H1 (cell line): ENCODE measurements around the gene DNTT. TPM values are rescaled to one million over a fixed set of nuclear protein-coding genes. Genes with fewer than 3 reads are reported as not detected.

Experiments used
- CTCF ChIA-PET: fragments of 300-600 bp; sonication (Branson Sonifier 250); formaldehyde crosslinking; loops from one replicate; lab custom pipeline; 2021; ENCODE audit not compliant: partially characterized antibody; lab: Charles Lee
- POLR2A ChIA-PET: fragments of 300-600 bp; sonication (Branson Sonifier 250); formaldehyde crosslinking; loops from one replicate; lab custom pipeline; 2021; ENCODE audit warnings: inconsistent platforms; ENCODE audit not compliant: partially characterized antibody; lab: Charles Lee
- DNase-seq, 2 experiments: peaks; one replicate each; pipeline versions ENCODE4 v3.0.0 to v3.0.0-alpha.2; 2010 to 2022; ENCODE audit warnings: low spot score in 2 of 2, low read depth in 1 of 2, mixed read lengths in 1 of 2
- FAIRE-seq: peaks from 2 replicates; lab custom pipeline; 2011; peaks lifted over from hg19 to GRCh38; lab: Jason Lieb, UNC
- H2AFZ ChIP-seq: 2 replicates; pipeline ENCODE4 v1.8.1; 2012; ENCODE audit warnings: low read length, inconsistent platforms
- H2AK5ac ChIP-seq: 2 replicates; pipeline ENCODE4 v1.6.1; 2013; ENCODE audit warnings: low read depth, low read length
- H2BK120ac ChIP-seq: replicated peaks from 2 replicates; pipeline ENCODE3; 2013; ENCODE audit warnings: low read depth, low read length, inconsistent platforms
- H2BK12ac ChIP-seq: 2 replicates; pipeline ENCODE4 v1.6.1; 2013; ENCODE audit warnings: low read depth, low read length
- H2BK15ac ChIP-seq: 2 replicates; pipeline ENCODE4 v1.6.1; 2013; ENCODE audit warnings: low read length
- H2BK20ac ChIP-seq: 2 replicates; pipeline ENCODE4 v1.6.1; 2013; ENCODE audit warnings: low read length
- H2BK5ac ChIP-seq: 2 replicates; pipeline ENCODE4 v1.6.1; 2013; ENCODE audit warnings: low read depth, low read length
- H3K14ac ChIP-seq: 2 replicates; pipeline ENCODE4 v1.6.1; 2013; ENCODE audit warnings: inconsistent platforms; ENCODE audit not compliant: insufficient read length
- H3K18ac ChIP-seq: 2 replicates; pipeline ENCODE4 v1.6.1; 2013; ENCODE audit warnings: low read length; ENCODE audit errors: extremely low read depth
- H3K23ac ChIP-seq: 2 replicates; pipeline ENCODE4 v1.6.1; 2013; ENCODE audit warnings: inconsistent platforms; ENCODE audit not compliant: insufficient read length
- H3K23me2 ChIP-seq: 2 replicates; pipeline ENCODE4 v1.6.1; 2013; ENCODE audit warnings: low read depth, low read length
- H3K27ac ChIP-seq: 2 replicates; pipeline ENCODE4 v1.6.1; 2011; ENCODE audit warnings: low read depth, low read length, inconsistent platforms
- H3K27me3 ChIP-seq, 4 experiments: replicated peaks in 1 of 4; 1 replicate in 1 of 4; 2 replicates in 3 of 4; pipeline versions ENCODE4 v1.6.1 to v1.8.1; 2011 to 2013; ENCODE audit warnings: low read length in 3 of 4, mild to moderate bottlenecking in 3 of 4, inconsistent platforms in 2 of 4, mixed read lengths in 2 of 4, moderate library complexity in 1 of 4; ENCODE audit not compliant: control insufficient read depth in 3 of 4, insufficient read depth in 3 of 4; ENCODE audit errors: extremely low read depth in 1 of 4
- H3K36me3 ChIP-seq, 4 experiments: 2 replicates each; pipeline versions ENCODE4 v1.6.1 to v1.8.1; 2011 to 2013; ENCODE audit warnings: mild to moderate bottlenecking in 4 of 4, low read length in 3 of 4, moderate library complexity in 2 of 4, control low read depth in 1 of 4, inconsistent platforms in 1 of 4; ENCODE audit not compliant: insufficient read depth in 4 of 4, control insufficient read depth in 2 of 4
- H3K4ac ChIP-seq: replicated peaks from 2 replicates; pipeline ENCODE3; 2013; ENCODE audit warnings: low read length, low read depth, mixed read lengths, inconsistent platforms; ENCODE audit not compliant: insufficient read length
- H3K4me1 ChIP-seq, 4 experiments: replicated peaks in 1 of 4; 1 replicate in 1 of 4; 2 replicates in 3 of 4; pipeline versions ENCODE4 v1.6.1 to v1.8.1; 2011 to 2013; ENCODE audit warnings: low read length in 3 of 4, inconsistent platforms in 2 of 4, mixed read lengths in 1 of 4; ENCODE audit not compliant: insufficient read depth in 4 of 4, control insufficient read depth in 3 of 4
- H3K4me2 ChIP-seq, 2 experiments: 2 replicates each; pipeline versions ENCODE4 v1.6.1 to v1.8.1; 2011 to 2013; ENCODE audit warnings: low read depth in 2 of 2, low read length in 2 of 2, control low read depth in 1 of 2, inconsistent platforms in 1 of 2, mild to moderate bottlenecking in 1 of 2; ENCODE audit not compliant: insufficient read depth in 1 of 2
- H3K4me3 ChIP-seq, 4 experiments: fragments of 200-600, 300-600 bp in 1 of 4; sonication (generic), shearing (Covaris generic), sonication (Bioruptor Twin) in 1 of 4; 2 replicates each; pipeline versions ENCODE4 v1.5.1 to v1.8.1; 2011 to 2016; ENCODE audit warnings: low read length in 4 of 4, low read depth in 3 of 4, control low read depth in 2 of 4, inconsistent platforms in 2 of 4, mild to moderate bottlenecking in 2 of 4, mixed read lengths in 1 of 4, moderate library complexity in 1 of 4; ENCODE audit not compliant: insufficient read depth in 2 of 4; ENCODE audit errors: extremely low read depth in 1 of 4
- H3K56ac ChIP-seq: replicated peaks from 2 replicates; pipeline ENCODE3; 2013; ENCODE audit warnings: low read depth, mild to moderate bottlenecking, mixed read lengths, low read length, inconsistent platforms; ENCODE audit not compliant: insufficient read length
- H3K79me1 ChIP-seq: 2 replicates; pipeline ENCODE4 v1.6.1; 2013; ENCODE audit warnings: low read depth, low read length, control low read depth
- H3K79me2 ChIP-seq, 2 experiments: 2 replicates each; pipeline versions ENCODE4 v1.6.1 to v1.8.1; 2012 to 2013; ENCODE audit warnings: low read length in 2 of 2, mild to moderate bottlenecking in 2 of 2, inconsistent platforms in 1 of 2; ENCODE audit not compliant: insufficient read depth in 2 of 2, control insufficient read depth in 1 of 2
- H3K9ac ChIP-seq, 4 experiments: replicated peaks in 1 of 4; 1 replicate in 1 of 4; 2 replicates in 3 of 4; pipeline versions ENCODE4 v1.6.1 to v1.8.1; 2011 to 2013; ENCODE audit warnings: low read depth in 3 of 4, low read length in 3 of 4, control low read depth in 2 of 4, mild to moderate bottlenecking in 2 of 4, moderate library complexity in 2 of 4, inconsistent platforms in 1 of 4; ENCODE audit errors: extremely low read depth in 1 of 4
- H3K9me3 ChIP-seq, 2 experiments: 2 replicates each; pipeline versions ENCODE4 v1.6.1 to v1.8.1; 2012 to 2013; ENCODE audit warnings: mild to moderate bottlenecking in 2 of 2, moderate library complexity in 2 of 2, control low read depth in 1 of 2, inconsistent platforms in 1 of 2, low read depth in 1 of 2, low read length in 1 of 2, mixed read lengths in 1 of 2; ENCODE audit not compliant: insufficient read depth in 2 of 2
- H4K20me1 ChIP-seq, 2 experiments: replicated peaks in 1 of 2; 2 replicates each; pipeline versions ENCODE3 to v1.8.1; 2011 to 2013; ENCODE audit warnings: inconsistent platforms in 2 of 2, low read length in 2 of 2, mild to moderate bottlenecking in 1 of 2; ENCODE audit not compliant: insufficient read depth in 2 of 2, control insufficient read depth in 1 of 2
- H4K5ac ChIP-seq: 2 replicates; pipeline ENCODE4 v1.6.1; 2013; ENCODE audit warnings: low read length, low read depth, mixed read lengths, inconsistent platforms; ENCODE audit not compliant: insufficient read length
- H4K8ac ChIP-seq: 2 replicates; pipeline ENCODE4 v1.8.0; 2013; ENCODE audit warnings: mild to moderate bottlenecking, moderate library complexity, low read length, inconsistent platforms; ENCODE audit not compliant: insufficient read depth; ENCODE audit errors: extremely low read depth
- H4K91ac ChIP-seq: replicated peaks from 2 replicates; pipeline ENCODE3; 2013; ENCODE audit warnings: low read length, mixed read lengths, inconsistent platforms; ENCODE audit not compliant: insufficient read length
- ATF3 ChIP-seq: IDR thresholded peaks from 2 replicates; pipeline ENCODE4 v1.6.1; 2011; ENCODE audit warnings: low read depth, mild to moderate bottlenecking, low read length; ENCODE audit not compliant: insufficient read depth
- BACH1 ChIP-seq: IDR thresholded peaks from 2 replicates; pipeline ENCODE4 v1.6.1; 2012; ENCODE audit warnings: low read length, improper control_type of control experiment
- BCL11A ChIP-seq, 2 experiments: IDR thresholded peaks; one replicate each; pipeline ENCODE4 v1.6.1; 2011; ENCODE audit warnings: low read depth in 2 of 2, low read length in 2 of 2, mild to moderate bottlenecking in 2 of 2
- CREB1 ChIP-seq: IDR thresholded peaks from 2 replicates; pipeline ENCODE4 v1.6.1; 2012; ENCODE audit warnings: inconsistent platforms
- CTBP2 ChIP-seq: IDR thresholded peaks from 2 replicates; pipeline ENCODE4 v1.7.0; 2011; ENCODE audit warnings: borderline replicate concordance, mild to moderate bottlenecking, moderate library complexity, mixed read lengths, low read length; ENCODE audit not compliant: insufficient read depth, insufficient read length
- GABPA ChIP-seq: IDR thresholded peaks from 2 replicates; pipeline ENCODE4 v1.6.1; 2011; ENCODE audit warnings: mild to moderate bottlenecking, low read length, moderate library complexity, borderline replicate concordance; ENCODE audit not compliant: insufficient read depth
- GTF2F1 ChIP-seq: IDR thresholded peaks from 2 replicates; pipeline ENCODE4 v1.6.1; 2012; ENCODE audit warnings: low read depth, low read length, improper control_type of control experiment, borderline replicate concordance
- KDM1A ChIP-seq: fragments of 200-600, 300-600 bp; sonication (generic); IDR thresholded peaks from 2 replicates; pipeline ENCODE4 v1.7.1; 2016; ENCODE audit warnings: mild to moderate bottlenecking, low read length, borderline replicate concordance
- RBBP5 ChIP-seq: IDR thresholded peaks from 2 replicates; pipeline ENCODE4 v1.7.1; 2012; ENCODE audit warnings: low read depth, mild to moderate bottlenecking, inconsistent platforms, low read length, moderate library complexity, borderline replicate concordance
- RFX5 ChIP-seq: IDR thresholded peaks from 2 replicates; pipeline ENCODE4 v1.6.1; 2011; ENCODE audit warnings: low read depth, low read length, improper control_type of control experiment, borderline replicate concordance
- SIN3A ChIP-seq, 2 experiments: IDR thresholded peaks in 1 of 2; conservative IDR thresholded peaks in 1 of 2; 2 replicates each; pipeline ENCODE4 v1.6.1; 2011 to 2012; ENCODE audit warnings: low read length in 2 of 2, improper control_type of control experiment in 1 of 2, low read depth in 1 of 2, mild to moderate bottlenecking in 1 of 2
- SIX5 ChIP-seq: IDR thresholded peaks from 2 replicates; pipeline ENCODE4 v1.6.1; 2011; ENCODE audit warnings: mild to moderate bottlenecking, low read depth, low read length
- SP4 ChIP-seq: IDR thresholded peaks from 2 replicates; pipeline ENCODE4 v1.6.1; 2012; ENCODE audit warnings: low read length, inconsistent platforms
- SRF ChIP-seq: IDR thresholded peaks from 2 replicates; pipeline ENCODE4 v1.6.1; 2011; ENCODE audit warnings: mild to moderate bottlenecking, low read depth, low read length, moderate library complexity
- WGBS, 2 experiments: shearing (Covaris generic) in 1 of 2; methylation state at CpG; one replicate each; pipeline versions ENCODE4 v1.1.6 to v1.1.7; 2013 to 2015; ENCODE audit warnings: low lambda C conversion rate in 2 of 2, mixed read lengths in 2 of 2, inconsistent platforms in 1 of 2, low coverage in 1 of 2, missing lambda C conversion rate in 1 of 2; ENCODE audit not compliant: insufficient replicate concordance in 2 of 2, insufficient coverage in 1 of 2, insufficient read length in 1 of 2; ENCODE audit errors: extremely low coverage in 1 of 2, missing lambda C conversion rate in 1 of 2; 5-methylcytosine and 5-hydroxymethylcytosine counted together
- polyA plus RNA-seq, 7 experiments: library from polyadenylated mRNA; depleted of rRNA in 3 of 7; stranded (reverse) in 5 of 7; unstranded in 2 of 7; fragments of >200 nt in 5 of 7; fragments of 200-250 nt in 2 of 7; gene quantifications; 1 replicate in 5 of 7; 2 replicates in 1 of 7; 4 replicates in 1 of 7; pipeline versions ENCODE4 v1.2.1 to v1.2.3, GENCODE V29; 2011 to 2013; ENCODE audit warnings: missing spikeins in 2 of 7, mixed read lengths in 2 of 7
- total RNA-seq: library from RNA; stranded (reverse); fragmentation: NEBNext Ultra II Directional; extraction: Animal tissue kit (Norgen Biotek cat#: 25700); gene quantifications from 2 replicates; pipeline ENCODE4 v1.2.1, GENCODE V29; 2021

The DNTT gene
- total and polyA plus RNA-seq, 2 of the 8 experiments (the other 6 are each of a cell fraction or from before 2014, with no cell fraction given): not detected

GRCh38 chr10:96260014-96260413 is 44.2 kb upstream of the DNTT start:
- H3K23me2 ChIP-seq: no peaks in the 10 kb centered on the region; the same call in 1 of the 2 replicates
- no peak overlapping the region for H2AK5ac ChIP-seq
- H2BK12ac ChIP-seq: no peak overlapping the region
- no peak overlapping the region for H4K5ac ChIP-seq
- no peak for FAIRE-seq
- no peaks in the 10 kb centered on the region for H4K20me1 ChIP-seq
- 0 out of 2 replicates have a peak overlapping the region, but pooled peaks have one; percentile 55 for H2BK15ac ChIP-seq
- H3K14ac ChIP-seq: no peak overlapping the region
- H3K4me1 ChIP-seq: peaks cover 0 to 7% (median 4%) of the 10 kb centered on the region in 4 experiments; a peak in 4 of 7 replicates
- H3K4me2 ChIP-seq: no peak overlapping the region
- no peak overlapping the region for H3K23ac ChIP-seq
- H2BK20ac ChIP-seq: no peak overlapping the region
- no peak for DNase-seq
- H4K8ac ChIP-seq: no peak overlapping the region
- H3K27ac ChIP-seq: no peak overlapping the region
- H3K79me1 ChIP-seq: no peaks in the 10 kb centered on the region
- H3K9ac ChIP-seq: no peak overlapping the region
- no peak overlapping the region for H3K4me3 ChIP-seq
- no peak overlapping the region for H4K91ac ChIP-seq
- POLR2A ChIA-PET: interaction anchor here (0.6 kb wide), 1 partner anchor 11 kb away, joined by 4 read pairs; no protein-coding TSS in a partner anchor
- WGBS, 2 experiments: 89% methylated on average over 3 of the region's 3 CpGs; no CpG with 5 or more reads in 1 of the 2 experiments
- no peaks in the 10 kb centered on the region for H3K9me3 ChIP-seq
- CTCF ChIA-PET: interaction anchor here (0.7 to 1.8 kb wide), 3 partner anchors 25 to 55 kb away, joined by 3 to 6 read pairs (median 4); no protein-coding TSS in a partner anchor
- H3K56ac ChIP-seq: no peak overlapping the region
- H3K4ac ChIP-seq: no peak overlapping the region
- H2BK5ac ChIP-seq: no peak overlapping the region
- no peaks in the 10 kb centered on the region for H3K27me3 ChIP-seq
- H3K79me2 ChIP-seq: no peaks in the 10 kb centered on the region
- H3K36me3 ChIP-seq: no peaks in the 10 kb centered on the region
- no peak overlapping the region for H2AFZ ChIP-seq
- H3K18ac ChIP-seq: no peak overlapping the region
- H2BK120ac ChIP-seq: no peak overlapping the region
- TF ChIP-seq ATF3 (no peak), SRF (no peak), SIN3A (conservative IDR thresholded peaks at IDR 0.05 in 1 of 2, IDR thresholded peaks at IDR 0.05 in 1 of 2; ENCODE audit: low read depth in 1 of 2, low read length in 2 of 2) (no peak), BACH1 (no peak), RFX5 (no peak), CTBP2 (no peak), GABPA (no peak), KDM1A (no peak), SP4 (no peak), RBBP5 (no peak), CREB1 (no peak), BCL11A (IDR thresholded peaks at IDR 0.05; ENCODE audit: low read depth in 2 of 2, low read length in 2 of 2) (no peak), SIX5 (no peak), GTF2F1 (no peak)
